GM18909 (cell line): ENCODE results near the gene TCF7L1.

Source experiments
- ATAC-seq: cut with Tn5 transposase; IDR thresholded peaks from one replicate; pipeline ENCODE4 v1.9.1; 2021; ENCODE audit warnings: mild to moderate bottlenecking; ENCODE audit not compliant: unreplicated experiment, poor library complexity

The TCF7L1 gene

GRCh38 chr2:85160966-85161960 lies 28.1 kb downstream of the TCF7L1 start:
- ATAC-seq: no peak

- ATAC-seq: no peak
These were observed 29.6 kb downstream of the TCF7L1 start for GRCh38 chr2:85162746-85163301.

- ATAC-seq: no peak
These were observed 30.5 kb downstream of the TCF7L1 start for GRCh38 chr2:85163675-85164074.

GRCh38 chr2:85164145-85164569 lies 31.0 kb downstream of the TCF7L1 start:
- ATAC-seq: no peak

- no peak for ATAC-seq
These were observed 32.0 kb downstream of the TCF7L1 start for GRCh38 chr2:85165088-85165690.

GRCh38 chr2:85166021-85166420 lies 32.8 kb downstream of the TCF7L1 start:
- ATAC-seq: no peak

GRCh38 chr2:85167479-85167878 lies 34.3 kb downstream of the TCF7L1 start:
- no peak for ATAC-seq

- ATAC-seq: no peak
These were observed 35.8 kb downstream of the TCF7L1 start for GRCh38 chr2:85168942-85169341.

- no peak for ATAC-seq
These were observed 36.4 kb downstream of the TCF7L1 start for GRCh38 chr2:85169581-85169980.

GRCh38 chr2:85170938-85171475 lies 37.8 kb downstream of the TCF7L1 start:
- ATAC-seq: no peak

GRCh38 chr2:85171916-85172315 lies 38.7 kb downstream of the TCF7L1 start:
- no peak for ATAC-seq

- ATAC-seq: no peak
These were observed 40.7 kb downstream of the TCF7L1 start for GRCh38 chr2:85173909-85174308.

GRCh38 chr2:85174943-85175342 lies 41.8 kb downstream of the TCF7L1 start:
- no peak for ATAC-seq

GRCh38 chr2:85175369-85176299 lies 42.4 kb downstream of the TCF7L1 start:
- no peak for ATAC-seq

- no peak for ATAC-seq
These were observed 44.0 kb downstream of the TCF7L1 start for GRCh38 chr2:85177031-85177824.

GRCh38 chr2:85178154-85178553 lies 45.0 kb downstream of the TCF7L1 start:
- no peak for ATAC-seq

- no peak for ATAC-seq
These were observed 45.8 kb downstream of the TCF7L1 start for GRCh38 chr2:85178980-85179411.

- ATAC-seq: no peak
These were observed 46.3 kb downstream of the TCF7L1 start for GRCh38 chr2:85179541-85179940.
